ENCODE results near the gene TOR2A.

DNA sequence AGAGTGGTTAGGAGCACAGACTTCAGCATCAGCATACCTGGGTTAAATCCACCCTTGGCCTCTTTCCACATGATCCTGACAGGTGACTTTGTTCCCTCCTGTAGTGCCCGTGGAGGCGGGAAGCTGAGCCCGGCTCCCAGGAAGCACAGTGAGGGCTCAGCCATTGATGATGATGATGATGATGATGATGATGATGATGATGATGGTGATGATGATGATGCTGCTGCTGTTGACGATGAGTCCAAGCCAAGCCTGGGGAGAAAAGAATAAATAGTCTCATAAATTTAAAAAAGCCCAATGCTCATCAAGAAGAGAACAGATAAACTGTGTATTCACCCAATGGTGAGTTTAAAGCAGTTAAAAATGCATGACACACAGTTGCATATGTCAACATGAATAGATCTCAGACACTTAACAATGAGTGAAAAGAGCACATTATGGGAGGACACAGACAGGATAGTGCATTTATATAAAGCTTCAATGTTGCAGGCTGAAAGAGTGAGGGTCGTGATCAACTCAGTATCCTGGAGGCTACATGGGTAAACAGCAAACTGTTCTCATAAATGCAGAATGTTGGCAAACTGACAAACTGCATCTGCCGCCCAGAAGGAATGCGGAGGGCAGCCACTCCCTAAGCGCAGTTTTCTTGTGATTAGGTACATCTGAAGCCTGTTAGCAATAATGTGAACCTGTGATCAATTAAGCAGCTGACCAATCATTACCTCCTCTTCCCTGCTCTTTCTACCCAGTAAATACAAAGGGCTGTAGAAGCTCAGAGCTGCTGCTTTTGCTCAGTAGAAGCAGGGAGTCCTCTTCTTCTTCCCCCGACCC is 40.0 kb downstream of the TOR2A start:
- TF ChIP-seq, protein P1, sequence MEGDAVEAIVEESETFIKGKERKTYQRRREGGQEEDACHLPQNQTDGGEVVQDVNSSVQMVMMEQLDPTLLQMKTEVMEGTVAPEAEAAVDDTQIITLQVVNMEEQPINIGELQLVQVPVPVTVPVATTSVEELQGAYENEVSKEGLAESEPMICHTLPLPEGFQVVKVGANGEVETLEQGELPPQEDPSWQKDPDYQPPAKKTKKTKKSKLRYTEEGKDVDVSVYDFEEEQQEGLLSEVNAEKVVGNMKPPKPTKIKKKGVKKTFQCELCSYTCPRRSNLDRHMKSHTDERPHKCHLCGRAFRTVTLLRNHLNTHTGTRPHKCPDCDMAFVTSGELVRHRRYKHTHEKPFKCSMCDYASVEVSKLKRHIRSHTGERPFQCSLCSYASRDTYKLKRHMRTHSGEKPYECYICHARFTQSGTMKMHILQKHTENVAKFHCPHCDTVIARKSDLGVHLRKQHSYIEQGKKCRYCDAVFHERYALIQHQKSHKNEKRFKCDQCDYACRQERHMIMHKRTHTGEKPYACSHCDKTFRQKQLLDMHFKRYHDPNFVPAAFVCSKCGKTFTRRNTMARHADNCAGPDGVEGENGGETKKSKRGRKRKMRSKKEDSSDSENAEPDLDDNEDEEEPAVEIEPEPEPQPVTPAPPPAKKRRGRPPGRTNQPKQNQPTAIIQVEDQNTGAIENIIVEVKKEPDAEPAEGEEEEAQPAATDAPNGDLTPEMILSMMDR (IDR thresholded peaks at IDR 0.05) = no peak
- TF ChIP-seq EZH2phosphoT487 (IDR thresholded peaks at IDR 0.05) = no peak

Measured in neural progenitor cell (in vitro differentiated cells).